Measurements from ENCODE around the gene TLK2.

GRCh38 chr17:62649570-62649969 is 170.9 kb downstream of the TLK2 start:
- TF ChIP-seq, protein P1, sequence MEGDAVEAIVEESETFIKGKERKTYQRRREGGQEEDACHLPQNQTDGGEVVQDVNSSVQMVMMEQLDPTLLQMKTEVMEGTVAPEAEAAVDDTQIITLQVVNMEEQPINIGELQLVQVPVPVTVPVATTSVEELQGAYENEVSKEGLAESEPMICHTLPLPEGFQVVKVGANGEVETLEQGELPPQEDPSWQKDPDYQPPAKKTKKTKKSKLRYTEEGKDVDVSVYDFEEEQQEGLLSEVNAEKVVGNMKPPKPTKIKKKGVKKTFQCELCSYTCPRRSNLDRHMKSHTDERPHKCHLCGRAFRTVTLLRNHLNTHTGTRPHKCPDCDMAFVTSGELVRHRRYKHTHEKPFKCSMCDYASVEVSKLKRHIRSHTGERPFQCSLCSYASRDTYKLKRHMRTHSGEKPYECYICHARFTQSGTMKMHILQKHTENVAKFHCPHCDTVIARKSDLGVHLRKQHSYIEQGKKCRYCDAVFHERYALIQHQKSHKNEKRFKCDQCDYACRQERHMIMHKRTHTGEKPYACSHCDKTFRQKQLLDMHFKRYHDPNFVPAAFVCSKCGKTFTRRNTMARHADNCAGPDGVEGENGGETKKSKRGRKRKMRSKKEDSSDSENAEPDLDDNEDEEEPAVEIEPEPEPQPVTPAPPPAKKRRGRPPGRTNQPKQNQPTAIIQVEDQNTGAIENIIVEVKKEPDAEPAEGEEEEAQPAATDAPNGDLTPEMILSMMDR (IDR thresholded peaks at IDR 0.05) = no peak
- TF ChIP-seq POLR2AphosphoS5 (IDR thresholded peaks at IDR 0.05) (no peak), POLR2A (IDR thresholded peaks at IDR 0.05) (no peak)
